ENCODE results near the gene WDR5.

Gene WDR5

GRCh38 chr9:134176599-134176968 is 40.7 kb downstream of the WDR5 start:
- POLR2A ChIA-PET, result no interaction called here
- DNase-seq (ENCODE audit: low read depth, low spot score), result no peak
- no peak for TF ChIP-seq CTCF (IDR thresholded peaks at IDR 0.05; ENCODE audit: insufficient read depth, low read length, missing control alignments)
- H3K4me3 ChIP-seq (ENCODE audit: low read depth, low read length), result no peak overlapping the region
- CTCF ChIA-PET, result interaction anchor here (1.2 to 3.6 kb wide), 6 partner anchors 12 to 269 kb away, joined by 3 to 35 read pairs (median 6); no protein-coding TSS in a partner anchor

- no peak for DNase-seq (ENCODE audit: low read depth, low spot score)
- no peak overlapping the region for H3K4me3 ChIP-seq (ENCODE audit: low read depth, low read length)
- TF ChIP-seq CTCF (IDR thresholded peaks at IDR 0.05; ENCODE audit: insufficient read depth, low read length, missing control alignments), result no peak
- ChIA-PET CTCF (interaction anchor here (1.5 to 3.6 kb wide), 2 partner anchors 265 to 269 kb away, joined by 3 to 35 read pairs; no protein-coding TSS in a partner anchor), POLR2A (no interaction called here)
Observed at GRCh38 chr9:134177186-134177585, 41.3 kb downstream of the WDR5 start.

- no peak for DNase-seq (ENCODE audit: low read depth, low spot score)
- no peak for TF ChIP-seq CTCF (IDR thresholded peaks at IDR 0.05; ENCODE audit: insufficient read depth, low read length, missing control alignments)
- CTCF ChIA-PET, result interaction anchor here (2.2 kb wide), 1 partner anchor 265 kb away, joined by 6 read pairs; no protein-coding TSS in a partner anchor
- no peak overlapping the region for H3K4me3 ChIP-seq (ENCODE audit: low read depth, low read length)
- POLR2A ChIA-PET, result no interaction called here
Observed at GRCh38 chr9:134177624-134178393, 41.9 kb downstream of the WDR5 start.

- no peak overlapping the region for H3K4me3 ChIP-seq (ENCODE audit: low read depth, low read length)
- no peak for TF ChIP-seq CTCF (IDR thresholded peaks at IDR 0.05; ENCODE audit: insufficient read depth, low read length, missing control alignments)
- no peak for DNase-seq (ENCODE audit: low read depth, low spot score)
- CTCF ChIA-PET, result interaction anchor here (2.2 kb wide), 1 partner anchor 265 kb away, joined by 6 read pairs; no protein-coding TSS in a partner anchor
- POLR2A ChIA-PET, result no interaction called here
Observed at GRCh38 chr9:134178394-134178767, 42.5 kb downstream of the WDR5 start.

- TF ChIP-seq CTCF (IDR thresholded peaks at IDR 0.05; ENCODE audit: insufficient read depth, low read length, missing control alignments), result no peak
- no peak for DNase-seq (ENCODE audit: low read depth, low spot score)
- no peak overlapping the region for H3K4me3 ChIP-seq (ENCODE audit: low read depth, low read length)
- POLR2A ChIA-PET, result no interaction called here
- CTCF ChIA-PET, result interaction anchor here (1.0 to 2.2 kb wide), 3 partner anchors 8 to 264 kb away, joined by 4 to 6 read pairs (median 5); no protein-coding TSS in a partner anchor
Observed at GRCh38 chr9:134178768-134179551, 43.1 kb downstream of the WDR5 start.

GRCh38 chr9:134179595-134179917 is 43.7 kb downstream of the WDR5 start:
- TF ChIP-seq CTCF (IDR thresholded peaks at IDR 0.05; ENCODE audit: insufficient read depth, low read length, missing control alignments), result no peak
- POLR2A ChIA-PET, result interaction anchor here (0.6 kb wide), 1 partner anchor 8 kb away, joined by 4 read pairs; no protein-coding TSS in a partner anchor

More at GRCh38 chr9:134179595-134179917, 43.7 kb downstream of the WDR5 start:
- H3K4me3 ChIP-seq (ENCODE audit: low read depth, low read length), result no peak overlapping the region
- CTCF ChIA-PET, result interaction anchor here (1.0 to 2.2 kb wide), 4 partner anchors 9 to 263 kb away, joined by 3 to 6 read pairs (median 4); no protein-coding TSS in a partner anchor
- no peak for DNase-seq (ENCODE audit: low read depth, low spot score)
